NB4 (cell line): Measurements from ENCODE around the gene SLC25A11.

Experiments used
- DNase-seq: peaks from one replicate; pipeline ENCODE4 v3.0.0; 2010; ENCODE audit warnings: low read depth
- H3K4me3 ChIP-seq: one replicate; pipeline ENCODE4 v1.5.1; 2011; ENCODE audit warnings: mild to moderate bottlenecking, low read depth, low read length, moderate library complexity
- CTCF ChIP-seq: IDR thresholded peaks from one replicate; pipeline ENCODE4 v1.5.1; 2012; ENCODE audit warnings: low read depth, low read length
- MAX ChIP-seq: IDR thresholded peaks from 2 replicates; pipeline ENCODE4 v1.6.1; 2011; ENCODE audit warnings: low read depth, low read length
- MYC ChIP-seq: IDR thresholded peaks from 2 replicates; pipeline ENCODE4 v1.6.1; 2011; ENCODE audit warnings: low read depth, low read length
- POLR2A ChIP-seq: IDR thresholded peaks from 2 replicates; pipeline ENCODE4 v1.6.1; 2011; ENCODE audit warnings: mild to moderate bottlenecking; ENCODE audit not compliant: insufficient read length; ENCODE audit errors: extremely low read depth

The SLC25A11 gene

GRCh38 chr17:4947411-4948165 is 7.7 kb upstream of the SLC25A11 start:
- DNase-seq: peak; percentile 70
- peak overlapping the region; percentile 95 for H3K4me3 ChIP-seq
- TF ChIP-seq POLR2A: no peak
- TF ChIP-seq CTCF: no peak
- no peak for TF ChIP-seq MAX

- TF ChIP-seq MAX (no peak), MYC (no peak), CTCF (no peak), POLR2A (no peak)
- DNase-seq: peak; percentile 56
- peak overlapping the region; percentile 95 for H3K4me3 ChIP-seq
Measured at GRCh38 chr17:4947010-4947410, 7.2 kb upstream of the SLC25A11 start.

GRCh38 chr17:4946312-4946976 is 6.6 kb upstream of the SLC25A11 start:
- TF ChIP-seq MAX: no peak
- no peak for TF ChIP-seq POLR2A
- no peak for TF ChIP-seq MYC
- TF ChIP-seq CTCF: no peak
- peak overlapping the region; percentile 95 for H3K4me3 ChIP-seq
- DNase-seq: peak; percentile 21

- TF ChIP-seq MYC (no peak), CTCF (no peak)
- no peak for DNase-seq
- H3K4me3 ChIP-seq: peak overlapping the region; percentile 95
Measured at GRCh38 chr17:4945944-4946280, 6.1 kb upstream of the SLC25A11 start.

GRCh38 chr17:4945176-4945943 is 5.5 kb upstream of the SLC25A11 start:
- DNase-seq: peak; percentile 83
- H3K4me3 ChIP-seq: peak overlapping the region; percentile 95
- no peak for TF ChIP-seq CTCF
- TF ChIP-seq MYC: no peak
- TF ChIP-seq MAX: no peak
- peak; percentile 5 for TF ChIP-seq POLR2A
